IPS-NIHi11 (cell line): ENCODE measurements around the gene RETREG2.

Experiments used
- DNase-seq: peaks from one replicate; pipeline ENCODE4 v3.0.0; 2012; ENCODE audit warnings: mixed read lengths, low spot score

The RETREG2 gene

DNA sequence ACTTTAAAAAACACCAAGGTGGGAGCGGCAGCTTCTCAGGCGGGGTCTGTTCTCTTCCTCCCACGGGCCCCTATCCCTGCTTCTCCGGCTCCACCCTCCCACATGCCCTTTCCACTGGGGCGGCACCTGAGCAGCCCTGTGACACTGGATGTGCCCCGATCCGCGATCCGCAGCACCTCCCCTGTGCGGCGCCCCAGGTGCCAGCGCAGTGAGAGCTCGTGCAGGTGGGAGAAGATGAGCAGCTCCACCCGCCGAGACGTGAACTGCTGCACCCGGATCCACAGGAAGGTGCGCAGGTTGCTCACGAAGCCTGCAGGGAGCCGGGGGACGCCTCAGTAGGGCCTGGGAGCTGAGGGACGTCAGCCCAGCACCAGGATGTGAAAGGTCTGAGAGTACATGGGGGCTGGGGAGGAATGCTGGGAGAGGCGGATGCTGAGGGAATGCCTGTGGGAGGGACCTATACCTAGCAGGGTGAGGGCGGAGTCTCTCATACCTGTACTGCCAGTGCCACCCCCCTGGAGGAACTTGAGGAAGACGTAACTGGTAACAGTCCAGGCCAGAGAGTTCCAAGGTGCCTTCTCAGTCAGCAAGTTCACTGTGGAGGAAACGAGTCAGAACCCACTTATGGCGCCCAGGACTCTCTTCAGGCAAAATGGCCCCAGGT is 37.9 kb downstream of the RETREG2 start:
- no peak for DNase-seq

DNA sequence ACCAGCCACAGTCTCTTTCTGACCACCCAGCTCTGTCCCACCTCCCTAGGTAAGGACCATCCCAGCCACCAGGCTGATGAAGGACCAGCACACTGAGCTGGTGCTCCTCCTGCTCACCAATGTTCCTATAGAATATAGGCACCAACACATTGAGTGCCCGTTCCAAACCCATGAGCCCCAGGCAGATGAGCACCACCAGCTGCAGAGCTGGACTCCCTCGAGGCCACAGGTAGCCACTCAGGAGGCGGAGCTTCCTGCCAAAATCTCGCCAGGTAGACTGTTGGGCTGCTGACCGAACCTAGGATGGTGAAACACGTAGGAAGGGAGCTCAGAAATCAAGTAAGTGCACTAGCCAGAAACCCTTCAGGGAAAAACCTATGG is 38.5 kb downstream of the RETREG2 start:
- DNase-seq, result no peak

GRCh38 chr2:219218217-219218731 is 40.2 kb downstream of the RETREG2 start:
- DNase-seq, result peak; percentile 81

DNA sequence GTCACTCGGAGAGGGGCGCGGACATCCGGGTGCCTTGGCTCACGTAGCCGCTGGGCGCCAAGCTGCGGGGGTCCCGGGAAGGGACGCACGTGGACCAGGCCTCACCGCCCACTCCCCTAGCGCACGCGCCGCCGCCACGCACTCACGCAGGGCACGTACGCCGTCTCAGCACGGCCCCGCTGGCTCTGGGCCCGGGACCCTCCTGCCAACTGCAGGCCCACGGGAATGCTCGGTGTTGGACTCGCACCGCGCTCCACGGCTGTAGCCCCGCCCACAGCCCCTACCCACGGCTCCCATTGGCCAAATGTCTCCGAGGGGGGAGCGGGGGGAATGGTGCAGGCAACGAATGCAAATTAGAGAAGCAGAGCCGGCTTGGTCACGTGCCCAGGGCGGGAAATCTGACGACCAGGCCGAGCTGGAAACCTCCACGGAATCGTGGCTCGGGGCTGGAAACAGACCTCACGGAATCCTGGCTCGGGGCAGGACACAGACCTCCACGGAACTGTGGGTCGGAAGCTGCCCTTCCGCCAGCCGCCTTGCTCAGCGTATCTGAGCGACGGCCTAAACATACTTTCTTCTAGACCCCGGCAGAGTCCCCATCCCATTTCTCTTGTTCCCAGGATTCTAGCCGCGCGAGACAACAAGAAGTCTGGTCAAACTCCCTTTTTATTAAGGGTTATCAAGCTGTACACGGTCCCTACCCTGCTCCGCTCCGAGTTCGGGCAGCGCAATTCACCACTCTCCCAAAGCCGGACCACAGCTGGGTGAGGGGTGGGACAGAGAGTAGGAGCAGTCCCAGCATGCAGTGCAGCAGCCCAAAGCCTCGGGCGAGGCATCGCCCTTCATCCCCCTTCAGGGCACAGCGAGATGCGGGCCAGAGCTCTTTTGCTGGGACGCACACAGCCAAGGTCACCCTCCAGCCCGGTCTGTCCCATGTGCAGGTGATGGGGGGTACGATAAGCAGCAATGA is 40.9 kb downstream of the RETREG2 start, which contains the start of gene ABCB6:
ABCB6 (minus strand) TSS at position 227 of the 970 bp plus-strand sequence. CDS start 285 bp downstream, outside the sequence.
- DNase-seq, result peak; percentile 95

DNA sequence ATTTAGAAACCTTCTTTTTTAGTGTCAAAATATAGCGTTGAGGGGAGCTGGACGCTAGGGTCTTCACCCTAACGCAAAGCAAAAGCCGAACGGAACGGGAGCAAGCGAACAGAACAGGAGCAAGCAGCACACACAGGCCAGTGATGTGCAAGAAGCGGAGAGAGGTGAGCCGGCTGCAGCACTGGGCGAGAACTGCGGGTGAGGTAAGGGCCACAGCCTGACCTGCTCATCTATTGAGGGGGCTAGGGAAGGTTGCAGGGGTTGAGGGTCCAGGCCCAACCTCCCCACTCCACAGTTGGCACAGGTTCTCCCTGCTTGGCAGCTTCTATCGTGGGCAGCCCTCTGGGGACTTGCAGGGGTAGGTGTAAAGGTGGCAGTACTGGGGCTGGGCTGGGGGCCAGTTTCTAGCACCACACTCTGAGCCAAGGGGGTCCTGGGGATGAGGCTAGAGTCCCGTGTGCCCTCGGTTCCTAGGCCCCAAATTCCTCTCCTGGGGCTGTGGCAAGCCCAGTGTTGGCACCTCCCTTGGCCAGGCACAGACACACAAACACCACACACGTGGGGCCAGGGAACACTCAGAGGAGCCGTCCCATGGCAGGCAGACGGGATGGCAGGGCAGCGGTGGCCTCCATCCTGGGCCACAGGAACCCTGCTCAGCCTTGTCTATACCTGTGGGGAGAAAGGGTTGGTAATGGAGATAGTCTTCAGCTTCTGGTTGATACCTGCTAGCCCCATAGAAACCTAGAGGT is 41.9 kb downstream of the RETREG2 start:
- DNase-seq, result no peak

DNA sequence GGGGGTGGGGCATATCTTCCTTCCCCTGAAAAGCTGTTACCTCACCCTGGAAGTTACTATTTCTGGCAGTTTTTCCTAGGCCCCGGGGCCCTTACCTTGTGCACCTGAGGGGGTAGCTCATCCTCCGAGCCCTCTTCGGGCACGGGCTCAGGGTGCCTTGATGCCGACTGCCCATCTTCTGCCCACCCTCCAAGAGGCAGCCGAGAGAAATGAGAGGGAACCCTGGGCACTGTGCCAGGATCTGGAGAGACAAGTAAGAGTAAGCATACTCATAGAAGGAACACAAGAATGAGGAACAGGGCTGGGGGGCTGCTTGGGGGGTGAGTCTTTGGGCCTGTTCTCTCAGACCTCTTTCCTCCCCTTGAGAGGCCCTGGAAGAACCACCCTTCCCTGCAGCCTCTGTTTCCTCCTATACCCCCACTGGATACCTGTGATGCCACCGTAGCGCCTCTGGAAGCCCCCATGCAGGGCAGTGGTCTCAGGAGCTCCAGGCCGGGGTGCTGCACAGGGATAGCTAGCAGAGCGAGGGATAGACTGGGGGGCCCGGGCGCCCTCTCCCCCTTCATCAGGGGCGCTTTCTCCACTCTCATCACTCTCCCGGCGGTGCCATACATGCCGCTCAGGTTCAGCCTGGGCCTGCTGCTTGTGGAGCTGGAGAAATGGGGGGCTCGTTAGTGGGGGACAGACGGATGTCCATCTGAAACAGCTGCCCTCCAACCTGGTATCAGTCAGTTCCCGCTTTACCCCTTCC is 42.8 kb downstream of the RETREG2 start:
- DNase-seq, result no peak

- no peak for DNase-seq
These were observed 44.0 kb downstream of the RETREG2 start for GRCh38 chr2:219221957-219222518.

DNA sequence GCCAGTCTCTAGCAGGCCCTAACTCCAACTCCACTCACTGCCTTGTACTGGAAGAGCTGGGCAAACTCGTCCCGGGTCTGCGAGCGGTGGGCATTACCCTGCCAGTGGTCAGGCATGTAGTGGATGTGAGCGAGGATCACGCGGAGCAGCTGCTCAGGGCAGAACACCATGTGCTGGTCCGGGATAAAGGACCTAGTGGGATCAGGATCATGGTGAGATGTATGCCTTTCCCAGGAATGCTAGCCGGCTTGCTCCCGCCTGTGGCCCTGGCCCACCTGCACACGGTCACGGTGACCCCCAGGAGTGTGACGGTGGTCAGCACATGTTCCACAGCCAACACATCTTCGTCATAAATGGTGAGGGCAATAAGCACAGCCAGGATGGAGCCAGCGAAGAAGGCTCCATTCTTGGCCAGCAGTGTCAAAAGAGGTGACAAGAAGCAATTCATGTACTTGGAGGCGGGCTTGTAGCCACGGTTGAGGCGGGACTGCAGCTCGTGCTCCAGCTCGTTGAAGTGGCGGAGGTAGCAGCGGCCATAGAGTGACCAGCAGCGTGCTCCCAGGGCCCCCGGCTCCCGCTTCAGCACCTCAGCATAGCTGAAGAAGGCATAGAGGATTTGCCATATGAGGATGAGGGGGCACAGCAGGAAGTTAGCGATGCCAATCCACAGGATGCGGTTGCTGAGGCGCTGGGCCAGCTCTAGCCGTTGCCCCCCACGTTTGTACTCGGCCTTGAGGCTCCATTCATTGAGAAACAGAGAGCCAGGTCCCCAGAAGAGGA is 45.9 kb downstream of the RETREG2 start:
- no peak for DNase-seq

GRCh38 chr2:219225350-219225749 is 47.3 kb downstream of the RETREG2 start:
- no peak for DNase-seq

GRCh38 chr2:219228041-219228910 is 50.2 kb downstream of the RETREG2 start:
- DNase-seq, result no peak

GRCh38 chr2:219228911-219229304 is 50.8 kb downstream of the RETREG2 start:
- no peak for DNase-seq

DNA sequence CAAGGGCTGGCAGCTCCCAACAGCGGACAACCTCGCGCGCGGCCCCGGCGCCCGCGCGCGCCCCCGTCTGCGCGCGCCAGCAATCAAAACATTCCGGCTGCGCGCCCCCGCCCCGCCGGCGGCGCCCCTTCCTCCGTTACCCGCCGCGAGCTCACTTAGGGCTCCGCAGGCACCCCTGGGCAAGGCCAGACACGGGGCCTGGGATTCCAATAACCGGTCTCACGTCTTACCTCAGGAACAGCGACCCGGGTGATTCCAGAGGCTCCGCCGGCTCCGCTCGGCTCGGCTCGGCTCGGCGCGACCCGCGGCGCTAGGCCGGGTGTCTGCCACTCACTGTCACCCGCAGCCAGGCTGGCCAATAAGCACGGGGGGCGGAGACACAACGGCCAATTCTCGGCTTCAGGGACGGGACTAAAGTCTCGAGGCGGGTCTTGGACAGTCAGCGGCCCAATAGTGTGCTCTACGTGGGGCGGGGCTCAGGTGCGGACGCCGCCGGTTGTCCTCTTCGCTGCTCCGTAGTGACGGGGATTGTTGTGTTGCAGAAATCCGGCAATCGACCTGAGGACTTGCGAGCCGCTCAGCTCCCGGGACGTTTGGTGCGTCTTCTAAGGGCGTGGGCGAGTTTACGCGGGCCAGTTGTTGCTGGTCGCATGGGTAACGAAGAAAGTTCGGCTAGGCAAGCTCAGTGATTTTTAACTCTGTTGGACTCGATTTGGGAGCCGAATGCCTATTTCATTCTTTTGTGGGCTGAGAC is 51.4 kb downstream of the RETREG2 start, which contains the start of the genes ANKZF1 and ATG9A:
ANKZF1 (plus strand) TSS at position 502 of the 754 bp plus-strand sequence. CDS start 452 bp downstream, outside the sequence.
ATG9A (minus strand) TSS at position 332 of the 754 bp plus-strand sequence. CDS start 1,612 bp downstream, outside the sequence.
- peak; percentile 99 for DNase-seq

GRCh38 chr2:219230059-219230540 is 52.0 kb downstream of the RETREG2 start:
- peak; percentile 56 for DNase-seq

DNA sequence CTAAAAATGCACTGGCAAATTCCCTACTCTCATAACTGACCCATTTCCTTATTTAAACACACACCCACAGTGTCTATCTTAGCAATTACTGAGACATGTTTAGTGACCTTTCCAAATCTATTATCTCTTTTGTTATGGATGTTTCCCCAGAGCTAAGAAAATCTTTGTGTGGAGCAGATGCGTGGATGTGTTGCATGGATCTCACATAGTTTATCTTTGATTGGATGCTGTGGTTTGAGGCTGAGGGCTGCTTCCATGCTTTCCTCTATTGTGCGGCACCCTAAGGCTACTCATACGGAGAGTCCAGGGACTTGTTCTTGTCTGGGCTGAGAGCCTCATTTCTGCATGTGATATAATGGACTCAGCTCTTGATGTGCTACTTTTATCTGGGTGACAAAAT is 56.3 kb downstream of the RETREG2 start:
- no peak for DNase-seq
